GM21576 (cell line): Measurements from ENCODE around the gene MAN1C1.

Source experiments
- ATAC-seq: cut with Tn5 transposase; IDR thresholded peaks from one replicate; pipeline ENCODE4 v1.9.1; 2021; ENCODE audit warnings: mild to moderate bottlenecking, moderate library complexity; ENCODE audit not compliant: unreplicated experiment

MAN1C1 gene

GRCh38 chr1:25832336-25833037 is 215.9 kb downstream of the MAN1C1 start:
- no peak for ATAC-seq

GRCh38 chr1:25833158-25833557 is 216.6 kb downstream of the MAN1C1 start:
- ATAC-seq = no peak
